C4-2B (cell line): ENCODE results near the gene ARHGAP26.

ENCODE experiments used
- H3K27ac ChIP-seq: fragments of 450-650 bp; 2 replicates; pipeline ENCODE4 v1.5.1; 2017
- ZFX ChIP-seq: fragments of 450-650 bp; IDR thresholded peaks from 2 replicates; pipeline ENCODE4 v1.6.1; 2017
- TF ChIP-seq, protein P1 (sequence below): fragments of 450-650 bp; conservative IDR thresholded peaks from 2 replicates; pipeline ENCODE4 v1.5.1; 2017; ENCODE audit warnings: mild to moderate bottlenecking

Gene ARHGAP26

DNA sequence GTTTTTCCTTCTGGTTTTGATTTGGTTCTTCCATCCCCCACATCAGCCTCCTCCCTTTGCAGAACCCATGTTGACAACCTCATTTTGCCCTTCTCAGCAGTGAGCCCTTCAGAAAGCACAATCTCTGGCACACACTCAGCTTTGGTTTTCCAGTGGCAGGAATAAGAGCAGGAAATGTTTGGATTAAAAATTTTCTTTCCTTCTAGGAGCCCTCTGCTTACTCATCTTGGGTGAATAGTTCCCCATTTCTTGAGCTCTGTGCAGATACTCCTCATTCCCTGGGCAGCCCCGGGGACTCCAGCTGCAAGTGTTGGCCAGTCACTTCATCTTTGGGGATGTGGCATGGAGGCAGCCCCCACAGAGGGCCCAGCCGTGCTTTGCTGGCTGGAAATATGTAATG, 462.9 kb downstream of the ARHGAP26 start:
- TF ChIP-seq, protein P1, sequence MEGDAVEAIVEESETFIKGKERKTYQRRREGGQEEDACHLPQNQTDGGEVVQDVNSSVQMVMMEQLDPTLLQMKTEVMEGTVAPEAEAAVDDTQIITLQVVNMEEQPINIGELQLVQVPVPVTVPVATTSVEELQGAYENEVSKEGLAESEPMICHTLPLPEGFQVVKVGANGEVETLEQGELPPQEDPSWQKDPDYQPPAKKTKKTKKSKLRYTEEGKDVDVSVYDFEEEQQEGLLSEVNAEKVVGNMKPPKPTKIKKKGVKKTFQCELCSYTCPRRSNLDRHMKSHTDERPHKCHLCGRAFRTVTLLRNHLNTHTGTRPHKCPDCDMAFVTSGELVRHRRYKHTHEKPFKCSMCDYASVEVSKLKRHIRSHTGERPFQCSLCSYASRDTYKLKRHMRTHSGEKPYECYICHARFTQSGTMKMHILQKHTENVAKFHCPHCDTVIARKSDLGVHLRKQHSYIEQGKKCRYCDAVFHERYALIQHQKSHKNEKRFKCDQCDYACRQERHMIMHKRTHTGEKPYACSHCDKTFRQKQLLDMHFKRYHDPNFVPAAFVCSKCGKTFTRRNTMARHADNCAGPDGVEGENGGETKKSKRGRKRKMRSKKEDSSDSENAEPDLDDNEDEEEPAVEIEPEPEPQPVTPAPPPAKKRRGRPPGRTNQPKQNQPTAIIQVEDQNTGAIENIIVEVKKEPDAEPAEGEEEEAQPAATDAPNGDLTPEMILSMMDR: no peak
- no peak for TF ChIP-seq ZFX
- no peak overlapping the region for H3K27ac ChIP-seq

DNA sequence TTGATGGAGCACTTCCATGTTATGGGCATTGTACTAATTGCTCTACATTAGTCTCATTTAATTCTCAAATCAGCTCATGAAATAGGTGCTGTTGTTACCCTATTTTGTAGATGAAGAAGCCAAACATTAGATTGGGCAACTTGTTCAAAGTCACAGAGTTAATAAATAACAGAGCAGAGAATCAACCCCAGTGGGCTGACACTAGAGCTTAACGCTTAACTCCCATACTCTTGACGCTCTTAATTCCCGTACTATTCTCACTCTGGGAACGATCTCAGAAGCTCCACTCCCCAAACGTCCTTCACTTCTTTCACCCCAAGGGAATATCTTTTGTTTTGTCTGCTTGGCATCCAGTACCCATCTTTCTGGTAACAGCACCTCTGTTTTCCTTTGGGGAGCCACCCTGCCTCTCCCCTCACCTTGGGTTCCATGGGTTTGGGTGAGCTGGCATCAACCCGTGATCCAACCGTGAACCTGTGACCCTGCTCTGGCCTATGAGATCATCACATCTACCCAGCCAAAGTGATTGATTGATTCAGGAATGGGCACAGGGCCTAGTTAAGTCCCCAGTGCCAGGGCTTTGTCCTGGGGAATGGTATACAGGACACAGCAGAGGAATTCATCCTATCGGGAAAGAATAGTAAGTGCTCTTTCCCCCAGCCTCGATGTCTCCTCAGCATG, 464.1 kb downstream of the ARHGAP26 start:
- no peak overlapping the region for H3K27ac ChIP-seq
- no peak for TF ChIP-seq ZFX
- TF ChIP-seq, protein P1: no peak

DNA sequence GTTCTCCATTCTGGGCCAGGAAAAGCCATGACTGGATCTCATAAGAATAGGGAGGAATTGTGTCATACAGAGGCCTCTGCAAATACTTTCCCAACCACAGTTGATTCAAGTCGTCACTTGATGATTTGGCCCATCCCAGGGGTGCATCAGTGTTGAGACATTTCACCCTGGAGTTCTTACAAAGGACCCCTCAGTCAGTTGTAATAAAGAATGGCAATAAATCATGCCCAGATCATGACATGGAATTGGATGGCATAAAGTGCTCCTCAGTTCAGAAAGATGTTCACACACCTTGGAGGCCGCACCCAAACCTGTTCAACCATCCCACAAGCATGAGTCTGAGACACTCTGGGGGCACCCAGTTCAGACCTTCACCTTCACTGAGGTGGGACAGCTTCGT, 465.2 kb downstream of the ARHGAP26 start:
- H3K27ac ChIP-seq: no peak overlapping the region

DNA sequence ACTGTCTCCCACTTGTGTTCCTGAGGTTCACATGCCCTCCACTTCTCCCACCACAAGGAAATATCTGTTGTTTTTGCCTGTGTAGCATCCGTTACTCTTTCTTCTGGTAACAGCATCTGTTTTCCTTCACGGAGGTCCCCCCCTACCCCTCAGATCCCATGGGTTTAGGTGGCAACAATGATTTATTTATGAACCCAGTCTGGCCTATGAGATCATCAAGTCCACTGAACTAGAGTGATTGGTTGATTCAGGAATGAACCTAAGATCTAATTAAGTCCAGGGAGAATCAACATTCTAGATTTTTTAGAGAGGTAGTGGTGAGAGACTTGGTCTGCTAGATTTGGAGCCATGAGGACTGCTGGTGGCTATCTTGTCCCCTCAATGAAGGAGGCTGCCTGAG, 466.5 kb downstream of the ARHGAP26 start:
- TF ChIP-seq, protein P1: no peak
- no peak for TF ChIP-seq ZFX
- H3K27ac ChIP-seq: no peak overlapping the region

More for the DNA sequence above, 465.2 kb downstream of the ARHGAP26 start:
- TF ChIP-seq ZFX: no peak
- TF ChIP-seq, protein P1: no peak

DNA sequence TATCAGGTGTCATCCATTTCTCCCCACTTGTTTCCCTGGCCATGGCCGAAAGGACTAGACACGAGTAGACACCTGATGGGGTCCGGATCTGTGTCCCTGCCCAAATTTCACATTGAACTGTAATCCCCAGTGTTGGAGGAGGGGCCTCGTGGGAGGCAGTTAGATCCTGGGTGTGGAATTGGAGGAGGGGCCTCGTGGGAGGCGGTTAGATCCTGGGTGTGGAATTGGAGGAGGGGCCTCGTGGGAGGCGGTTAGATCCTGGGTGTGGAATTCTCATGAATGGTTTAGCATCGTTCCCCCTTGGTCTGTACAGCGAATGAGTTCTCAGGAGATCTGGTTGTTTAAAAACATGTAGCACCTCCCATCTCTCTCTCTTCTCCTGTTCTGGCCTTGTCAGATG, 467.5 kb downstream of the ARHGAP26 start:
- no peak overlapping the region for H3K27ac ChIP-seq
- TF ChIP-seq, protein P1: no peak
- no peak for TF ChIP-seq ZFX

DNA sequence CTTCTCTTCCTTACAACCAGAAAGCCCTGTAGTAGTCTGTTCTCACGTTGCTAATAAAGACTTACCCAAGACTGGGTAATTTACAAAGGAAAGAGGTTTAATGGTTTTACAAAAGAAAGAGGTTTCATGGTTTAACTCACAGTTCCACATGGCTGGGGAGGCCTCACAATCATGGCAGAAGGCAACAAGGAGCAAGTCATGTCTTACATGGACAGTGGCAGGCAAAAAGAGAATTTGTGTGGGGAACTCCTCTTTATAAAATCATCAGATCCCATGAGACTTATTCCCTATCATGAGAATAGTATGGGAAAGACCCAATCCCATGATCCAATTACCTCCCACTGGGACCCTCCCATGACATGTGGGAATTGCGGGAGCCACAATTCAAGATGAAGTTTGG, 468.4 kb downstream of the ARHGAP26 start:
- TF ChIP-seq, protein P1: no peak
- TF ChIP-seq ZFX: no peak
- H3K27ac ChIP-seq: no peak overlapping the region

DNA sequence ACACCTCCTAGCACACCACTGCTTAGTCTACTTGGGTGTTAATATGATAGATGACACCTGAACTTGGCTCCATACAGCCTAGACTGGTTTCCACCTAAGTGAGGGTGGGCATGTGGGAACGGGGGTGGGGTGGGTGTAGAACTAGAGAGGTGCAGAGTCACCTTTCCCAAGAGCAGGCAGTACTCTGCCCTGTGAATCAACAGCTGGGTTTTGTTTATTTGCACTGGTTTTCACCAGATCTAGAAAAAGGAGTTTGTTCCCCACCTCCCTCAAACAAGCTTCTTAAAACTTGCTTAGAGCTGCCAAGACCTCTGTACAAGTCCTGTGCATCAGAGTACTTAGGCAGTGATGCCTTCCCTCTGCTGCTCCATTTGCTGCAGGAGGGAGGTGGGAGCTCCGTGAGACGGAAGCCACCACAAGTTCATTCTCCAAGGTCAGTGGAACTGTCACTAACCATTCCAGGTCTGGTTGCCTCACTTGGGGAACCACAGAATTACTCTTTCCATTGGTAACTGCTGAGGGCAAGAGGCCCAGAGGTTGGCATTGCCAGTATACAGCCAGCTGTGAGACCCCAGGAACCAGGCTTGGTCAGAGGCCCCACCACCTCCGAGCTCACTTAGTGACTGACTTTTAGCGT, 469.8 kb downstream of the ARHGAP26 start:
- no peak for TF ChIP-seq ZFX
- TF ChIP-seq, protein P1: no peak
- no peak overlapping the region for H3K27ac ChIP-seq
